Right ventricle myocardium superior (tissue), 1 donor: Measurements from ENCODE around the gene DDOST. TPM values are rescaled to one million over a fixed set of nuclear protein-coding genes. Genes with fewer than 3 reads are reported as not detected.
A peak's percentile ranks its signal among the peaks of the same experiment; 100 is the strongest.

Experiments
- ATAC-seq: fragments of 200-7000 bp; cut with Tn5 transposase; one replicate; pipeline ENCODE4 v1.9.1; 2020; ENCODE audit warnings: mild to moderate bottlenecking; ENCODE audit not compliant: poor library complexity
- DNase-seq: peaks from one replicate; pipeline ENCODE4 v3.0.0-alpha.2; 2020
- intact Hi-C: fragments of 100-400 bp; cut with DNase I; formaldehyde crosslinking; loops from one replicate; pipeline ENCODE4 v1.11.2; 2022
- long read RNA-seq: library from polyadenylated mRNA; unstranded; transcript quantifications from one replicate; pipeline ENCODE4 v2.0.0, GENCODE V29; 2021
- total RNA-seq: library from RNA; stranded (reverse); fragmentation: NEBNext Ultra II Directional; extraction: Animal tissue kit (Norgen Biotek cat#: 25700); gene quantifications from one replicate; pipeline ENCODE4 v1.2.1, GENCODE V29; 2021
- donor health status: DM: no; HTN: yes; CAD: no; lungs with severe emphysema.

The DDOST gene
- 130 TPM for total RNA-seq
- long read RNA-seq, transcript DDOST-202 (11 exons, 2,126 nt): major isoform, 496 of 522 reads
- long read RNA-seq, partial matches to known transcripts: 7 of 522 reads
- long read RNA-seq, other reads (novel, unspliced or antisense): 19 of 522 reads

DNA sequence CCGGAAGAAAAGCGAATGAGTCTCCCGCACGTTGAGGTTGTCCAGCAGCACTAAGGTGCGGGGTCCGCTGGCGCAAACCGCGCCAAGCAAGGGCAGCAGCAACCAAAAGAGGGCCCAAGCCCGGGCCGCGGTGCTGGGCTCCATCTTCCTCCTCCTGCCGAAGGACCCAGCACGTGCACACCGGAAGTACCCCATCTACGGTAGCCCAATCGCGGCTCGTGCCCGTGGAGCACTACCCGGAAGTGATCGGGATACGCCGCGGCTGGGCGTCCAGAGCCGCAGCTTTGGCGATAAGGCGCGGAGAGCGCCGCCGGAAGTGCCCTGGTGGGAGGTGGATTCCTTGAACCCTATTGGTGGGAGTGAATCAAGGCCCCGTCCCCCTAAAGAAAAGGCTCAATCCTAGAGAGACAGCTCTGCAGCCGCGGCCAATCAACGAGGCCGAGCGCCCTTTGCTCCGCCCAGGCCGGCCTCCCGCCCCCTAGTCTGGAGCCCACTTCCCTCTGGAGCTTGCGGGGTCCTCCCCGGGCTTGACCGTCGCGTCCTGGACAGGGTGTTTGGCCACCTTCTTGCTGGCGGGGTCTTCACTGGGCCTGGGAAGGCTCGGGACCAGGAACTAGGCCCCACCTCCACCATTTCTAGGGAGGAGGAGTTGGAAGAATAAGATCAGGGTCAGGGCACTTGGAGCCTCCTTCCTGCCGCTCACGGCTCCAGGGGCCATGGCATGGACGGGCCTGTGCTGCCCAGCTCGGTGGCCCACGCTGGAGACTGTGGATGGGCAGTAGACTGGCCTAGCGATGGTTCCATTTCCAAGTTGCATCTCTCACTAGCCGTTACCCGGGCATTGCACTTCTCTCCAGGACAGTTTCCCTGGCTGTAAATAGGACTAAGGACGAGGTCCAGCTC, at the start of gene DDOST:
Gene DDOST (minus strand): TSS at position 163 of the 903 bp plus-strand sequence. CDS start 19 bp downstream, at position 144.
- ATAC-seq (peak; percentile 96), DNase-seq (peak; percentile 97)
- intact Hi-C loops: no loop called here

DNA sequence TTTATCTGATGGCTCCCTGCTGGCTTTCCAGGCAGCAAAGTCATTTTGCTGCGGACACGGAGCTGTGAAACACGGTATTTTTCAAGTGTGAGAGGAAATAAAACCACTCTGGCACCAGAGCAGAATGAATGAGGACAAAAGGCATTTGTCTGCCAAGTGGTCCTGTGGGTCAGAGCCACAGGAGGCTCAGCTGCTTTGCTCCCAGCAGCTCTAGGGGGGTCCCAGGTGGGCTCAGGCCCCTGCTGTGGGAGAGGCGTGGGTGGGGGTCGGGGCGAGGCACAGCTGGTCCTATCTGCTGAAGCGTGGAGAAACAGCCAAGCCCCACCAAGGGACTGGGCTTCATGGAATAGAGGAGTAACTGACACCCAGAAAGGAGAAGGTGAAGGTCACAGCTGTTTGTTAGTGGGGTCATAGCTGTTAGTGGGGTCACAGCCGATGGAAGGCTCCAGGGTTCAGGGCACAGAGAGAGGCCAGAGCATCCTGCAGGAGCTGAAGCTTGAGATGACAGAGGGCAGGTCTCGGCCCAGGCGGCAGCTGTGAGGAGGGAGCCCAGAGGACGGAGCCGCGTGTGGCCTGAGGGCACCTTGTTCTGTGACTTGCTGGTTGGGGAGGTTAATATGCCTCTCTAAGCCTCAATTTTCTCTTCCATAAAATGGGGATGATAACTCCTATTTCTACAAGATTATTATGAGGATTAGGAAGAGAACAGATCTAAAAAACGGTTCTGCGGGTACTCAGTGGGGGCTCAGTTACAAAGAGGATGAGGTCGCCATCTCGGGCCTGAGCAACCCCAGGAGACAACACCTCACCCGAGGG, 49.5 kb upstream of the DDOST start:
- intact Hi-C loops: no loop called here

DNA sequence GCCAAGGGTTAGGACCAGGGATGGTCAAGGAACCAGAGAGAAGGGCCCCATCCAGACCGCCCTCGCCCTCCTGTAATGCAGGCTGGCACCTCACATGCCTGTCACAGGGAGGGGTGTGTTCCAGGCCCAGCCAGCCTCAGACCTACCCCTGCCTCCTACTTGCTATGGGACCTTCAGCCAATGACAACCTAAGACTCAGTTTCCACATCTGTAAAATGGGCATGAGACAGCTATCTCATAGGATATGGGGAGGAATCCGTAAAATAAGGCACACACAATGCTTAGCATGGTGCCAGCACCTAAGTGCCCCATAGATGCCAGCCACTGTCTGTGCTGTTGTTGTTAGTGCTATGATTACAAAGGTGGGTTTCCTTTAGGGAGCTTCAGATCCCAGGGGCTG, 48.7 kb upstream of the DDOST start:
- ATAC-seq: no peak
- DNase-seq: no peak
- intact Hi-C loops: no loop called here

More for the DNA sequence above, 49.5 kb upstream of the DDOST start:
- DNase-seq (no peak), ATAC-seq (no peak)

DNA sequence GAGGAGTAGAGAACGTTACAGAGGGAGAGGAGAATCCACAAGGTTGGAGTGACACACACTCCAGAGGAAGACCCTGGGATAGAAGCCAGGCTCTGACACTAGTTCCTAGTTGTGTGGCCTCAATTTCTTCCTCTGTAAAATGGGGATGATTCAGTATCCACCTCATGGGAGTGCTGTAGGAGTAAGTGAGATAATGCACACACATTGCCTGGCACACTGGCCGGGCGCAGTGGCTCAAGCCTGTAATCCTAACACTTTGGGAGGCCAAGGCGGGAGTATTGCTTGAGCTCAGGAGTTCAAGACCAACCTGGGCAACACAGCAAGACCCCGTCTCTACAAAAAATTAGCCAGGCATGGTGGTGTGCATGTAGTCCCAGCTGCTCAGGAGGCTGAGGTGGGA, 47.7 kb upstream of the DDOST start:
- DNase-seq (no peak), ATAC-seq (no peak)
- intact Hi-C loops: no loop called here

DNA sequence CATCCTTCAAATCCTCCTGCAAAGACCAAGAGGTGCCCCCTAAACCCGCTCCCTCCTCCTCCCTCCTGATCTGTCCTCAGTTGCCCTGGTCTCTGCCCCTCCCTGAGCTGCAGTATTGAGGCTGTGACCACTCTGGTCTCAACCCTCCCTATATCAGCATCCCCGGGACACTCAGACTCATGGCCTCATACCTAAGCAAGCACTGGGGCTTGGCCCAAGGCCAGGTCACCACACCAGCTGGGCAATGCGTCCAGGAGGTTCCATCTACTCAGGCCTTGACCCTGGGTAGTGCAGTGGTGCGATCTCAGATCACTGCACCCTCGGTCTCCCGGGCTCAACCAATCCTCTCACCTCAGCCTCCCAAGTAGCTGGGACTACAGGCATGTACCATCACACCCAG, 46.9 kb upstream of the DDOST start:
- intact Hi-C loops: no loop called here
- DNase-seq (no peak), ATAC-seq (no peak)

DNA sequence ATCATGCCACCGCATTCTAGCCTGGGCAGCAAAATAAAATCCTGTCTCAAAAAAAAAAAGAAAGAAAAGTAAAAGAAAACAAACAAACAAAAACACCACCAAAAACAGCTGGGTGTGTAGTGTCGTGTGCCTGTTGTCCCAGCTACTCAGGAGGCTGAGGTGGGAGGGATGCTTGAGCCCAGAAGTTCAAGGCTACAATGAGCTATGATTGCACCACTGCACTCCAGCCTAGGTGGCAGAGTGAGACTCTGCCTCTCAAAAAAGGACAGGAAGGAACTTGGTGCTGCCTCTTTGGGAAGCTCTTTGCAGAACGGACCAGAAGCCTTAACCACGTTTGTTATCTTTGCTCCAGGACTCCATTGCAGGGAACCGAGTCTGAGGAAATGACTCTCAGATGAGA, 45.7 kb upstream of the DDOST start:
- no peak for DNase-seq
- ATAC-seq: no peak
- intact Hi-C loops: no loop called here

DNA sequence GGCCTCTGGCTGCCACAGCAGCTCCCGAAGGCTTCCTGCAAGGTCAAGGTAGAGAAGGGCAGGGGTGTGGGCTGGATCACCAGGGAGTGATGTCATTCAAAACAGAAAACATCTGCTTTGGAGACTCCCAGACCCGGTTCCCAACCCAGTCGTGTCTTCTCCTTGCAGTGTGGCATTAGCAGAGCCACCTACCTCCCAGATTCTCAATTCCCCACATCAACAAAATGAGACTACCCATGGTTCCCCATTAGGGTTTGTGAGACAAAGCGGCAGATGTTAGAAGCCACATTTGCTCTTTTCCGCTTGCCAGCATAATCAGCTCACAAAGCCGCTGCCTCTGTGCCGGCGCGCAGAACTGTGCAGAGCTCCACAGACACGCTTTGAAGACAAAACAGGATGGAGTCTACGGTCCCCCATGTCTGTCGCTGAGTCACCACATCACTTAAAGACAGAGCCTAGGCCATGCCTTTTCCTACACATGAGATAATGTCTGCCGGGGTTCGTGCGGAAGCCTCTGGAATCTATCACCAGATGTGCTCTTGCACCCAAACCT, 44.1 kb upstream of the DDOST start:
- ATAC-seq (no peak), DNase-seq (no peak)
- intact Hi-C loops: no loop called here

DNA sequence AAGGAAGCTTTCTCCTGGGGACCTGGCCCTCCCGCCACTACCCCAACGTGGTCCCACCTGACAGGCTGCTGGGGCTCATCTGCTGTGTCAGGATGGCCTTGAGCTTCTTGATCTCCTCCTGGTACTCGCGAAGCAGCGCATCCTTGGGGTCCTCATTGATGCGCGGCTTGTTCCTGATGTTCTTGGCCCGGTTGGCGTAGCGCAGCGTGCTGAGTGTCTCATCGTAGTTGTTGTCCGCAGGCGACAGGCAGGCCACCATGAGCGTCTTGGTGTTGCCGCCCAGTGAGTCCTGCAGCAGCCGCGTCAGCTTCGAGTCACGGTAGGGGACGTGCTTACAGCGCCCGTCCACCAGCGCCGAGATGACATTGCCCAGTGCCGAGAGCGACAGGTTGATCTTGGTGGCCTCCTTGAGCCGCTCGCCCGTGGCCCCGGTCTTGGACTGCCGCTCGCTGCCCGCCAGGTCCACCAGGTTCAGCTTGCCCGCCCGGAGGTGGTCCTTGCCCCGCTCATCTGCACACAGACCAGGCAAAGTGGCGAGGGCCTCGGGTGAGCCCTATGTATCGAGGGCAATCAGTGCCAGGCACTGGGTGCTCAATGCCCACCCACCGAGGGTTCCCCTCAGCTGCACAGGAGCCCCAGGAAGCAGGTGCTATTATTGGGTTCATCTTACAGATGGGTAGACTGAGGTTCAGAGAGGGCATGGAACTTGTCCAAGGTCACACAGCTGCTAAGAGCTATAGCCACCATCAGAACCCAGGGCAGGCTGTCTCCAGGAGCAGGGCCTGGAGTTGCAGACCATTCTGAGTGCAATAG, 43.4 kb upstream of the DDOST start:
- intact Hi-C loops: no loop called here
- no peak for DNase-seq
- no peak for ATAC-seq

DNA sequence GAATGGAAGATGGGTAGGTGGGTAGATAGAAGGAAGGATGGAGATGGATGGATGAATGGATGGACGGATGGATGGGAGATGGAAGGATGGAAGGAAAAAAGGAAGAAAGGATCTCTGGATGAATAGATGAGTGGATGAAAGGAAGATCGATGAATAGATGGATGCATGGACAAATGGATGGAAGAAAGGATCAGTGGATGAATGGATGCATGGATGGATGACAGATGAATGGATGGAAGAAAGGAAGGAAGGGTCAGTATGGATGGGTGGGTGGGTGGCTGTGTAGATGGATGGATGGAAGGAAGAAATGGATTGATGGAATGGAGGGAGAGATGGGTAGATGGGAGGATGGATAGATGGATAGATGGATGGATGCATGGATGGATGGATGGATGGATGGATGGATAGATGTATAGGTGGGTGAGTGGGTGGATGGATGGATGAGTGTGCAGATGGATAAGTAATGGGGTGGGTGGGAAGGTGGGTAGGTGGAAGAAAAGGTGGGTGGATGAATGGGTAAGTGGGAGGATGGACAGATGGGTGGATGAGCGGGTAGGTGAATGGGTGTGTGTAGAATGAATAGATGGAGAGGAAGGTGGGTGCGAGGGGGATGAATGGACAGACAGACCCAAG, 42.1 kb upstream of the DDOST start:
- DNase-seq (no peak), ATAC-seq (no peak)
- intact Hi-C loops: no loop called here

DNA sequence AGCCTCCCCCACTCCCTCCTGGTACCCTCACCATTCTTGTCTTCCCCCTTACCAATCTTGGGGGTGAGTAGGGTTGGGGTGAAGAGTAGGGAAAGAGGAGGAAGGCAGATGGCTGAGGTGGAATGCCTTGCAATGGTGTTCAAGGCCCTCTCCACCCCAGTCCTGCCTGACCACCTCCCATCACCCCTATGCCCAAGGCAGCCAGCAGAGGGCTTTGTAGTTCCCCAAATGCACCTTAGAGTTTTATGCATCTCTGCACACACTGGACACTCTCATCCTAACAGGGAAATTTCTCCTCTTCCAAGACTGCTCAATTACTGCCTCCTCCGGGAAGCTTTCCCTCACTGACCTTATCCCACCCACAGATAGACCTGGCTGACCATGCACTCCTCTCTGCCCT, 41.2 kb upstream of the DDOST start:
- DNase-seq (no peak), ATAC-seq (no peak)
- intact Hi-C loops: no loop called here

DNA sequence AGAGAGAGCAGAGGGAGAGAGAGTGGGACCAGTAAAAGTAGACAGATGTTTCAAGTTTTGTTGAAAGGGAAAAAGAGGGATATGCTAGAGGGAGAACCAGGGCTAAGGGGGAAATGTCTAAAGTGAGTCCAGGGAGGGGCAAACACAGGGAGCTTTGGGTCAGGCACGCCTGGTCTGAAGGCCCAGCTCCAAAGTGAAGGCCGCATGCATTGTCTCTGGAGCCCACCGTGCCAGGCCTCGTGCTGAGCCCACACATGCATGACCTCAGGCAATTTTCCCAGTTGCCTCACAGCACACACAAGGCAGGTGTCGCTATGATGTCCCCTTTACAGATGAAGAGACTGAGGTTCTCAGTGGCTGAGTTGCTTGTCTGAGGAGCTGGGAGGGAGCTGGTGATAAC, 40.7 kb upstream of the DDOST start:
- intact Hi-C loops: no loop called here
- ATAC-seq (no peak), DNase-seq (no peak)

DNA sequence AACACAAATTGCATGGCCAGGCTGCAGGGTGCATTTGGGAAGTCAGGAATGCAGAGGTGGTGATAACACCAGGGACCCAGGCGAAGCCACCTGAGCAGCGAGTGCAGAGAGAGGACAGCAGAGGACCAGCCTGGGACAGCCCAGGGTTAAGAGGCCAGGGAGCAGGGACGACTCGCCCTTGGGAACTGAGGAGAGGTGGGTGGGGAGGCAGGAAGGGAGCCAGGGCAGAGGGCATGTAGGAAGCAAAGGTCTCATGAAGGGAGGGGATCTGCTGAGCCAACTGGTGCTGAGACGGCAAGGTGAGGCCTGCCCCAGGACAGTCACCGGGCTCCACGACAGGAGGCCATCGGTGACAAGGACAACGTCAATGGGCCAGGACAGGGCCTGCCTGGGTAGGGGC, 40.3 kb upstream of the DDOST start:
- intact Hi-C loops: no loop called here
- ATAC-seq: no peak

DNA sequence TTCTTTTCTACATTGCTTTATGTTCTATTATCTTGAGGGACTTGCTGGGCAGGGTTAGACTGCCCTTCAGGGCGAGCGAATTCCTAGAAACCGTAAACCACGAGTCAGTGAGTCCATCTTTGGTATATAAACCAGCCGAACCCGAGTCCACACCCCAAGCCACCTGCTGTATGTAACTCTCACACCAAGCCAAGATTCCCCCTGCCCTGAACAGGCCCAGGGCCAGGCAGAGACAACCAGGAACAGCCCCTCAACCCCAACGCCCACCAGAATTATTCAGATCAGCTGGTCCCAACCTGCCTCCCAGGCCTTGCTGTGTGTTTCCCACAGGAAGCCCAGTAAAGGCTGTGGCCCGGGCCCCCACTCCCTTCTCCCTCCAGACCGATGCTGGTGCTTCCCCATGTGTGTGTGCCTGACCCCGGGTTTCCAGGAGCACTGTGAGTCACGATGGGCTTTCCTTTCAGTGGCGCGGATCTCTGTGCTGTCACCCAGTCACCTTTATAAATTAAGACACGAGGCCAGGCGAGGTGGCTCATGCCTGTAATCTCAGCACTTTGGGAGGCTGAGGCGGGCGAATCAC, 39.6 kb upstream of the DDOST start:
- DNase-seq (no peak), ATAC-seq (no peak)
- intact Hi-C loops: no loop called here

More for the DNA sequence above, 40.3 kb upstream of the DDOST start:
- no peak for DNase-seq

DNA sequence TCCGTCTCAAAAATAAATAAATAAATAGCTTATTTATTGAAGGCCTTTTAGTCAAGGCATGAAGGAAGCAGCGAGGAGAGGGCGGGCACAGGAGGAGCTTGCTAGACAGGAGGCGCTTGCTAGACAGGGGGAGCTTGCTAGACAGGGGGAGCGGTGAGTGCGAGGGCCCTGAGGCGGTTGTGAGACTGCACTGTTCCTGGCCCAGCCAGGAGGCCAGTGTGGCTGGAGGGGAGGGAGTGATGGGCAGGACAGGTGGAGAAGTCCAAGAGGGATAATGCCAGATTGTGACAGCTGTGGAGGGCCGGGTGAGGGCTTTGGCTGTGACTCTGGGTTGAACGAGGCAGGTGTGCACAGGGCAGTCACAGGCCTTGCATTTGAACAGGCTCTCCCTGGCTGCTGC, 38.4 kb upstream of the DDOST start:
- ATAC-seq: no peak
- intact Hi-C loops: no loop called here
- no peak for DNase-seq

DNA sequence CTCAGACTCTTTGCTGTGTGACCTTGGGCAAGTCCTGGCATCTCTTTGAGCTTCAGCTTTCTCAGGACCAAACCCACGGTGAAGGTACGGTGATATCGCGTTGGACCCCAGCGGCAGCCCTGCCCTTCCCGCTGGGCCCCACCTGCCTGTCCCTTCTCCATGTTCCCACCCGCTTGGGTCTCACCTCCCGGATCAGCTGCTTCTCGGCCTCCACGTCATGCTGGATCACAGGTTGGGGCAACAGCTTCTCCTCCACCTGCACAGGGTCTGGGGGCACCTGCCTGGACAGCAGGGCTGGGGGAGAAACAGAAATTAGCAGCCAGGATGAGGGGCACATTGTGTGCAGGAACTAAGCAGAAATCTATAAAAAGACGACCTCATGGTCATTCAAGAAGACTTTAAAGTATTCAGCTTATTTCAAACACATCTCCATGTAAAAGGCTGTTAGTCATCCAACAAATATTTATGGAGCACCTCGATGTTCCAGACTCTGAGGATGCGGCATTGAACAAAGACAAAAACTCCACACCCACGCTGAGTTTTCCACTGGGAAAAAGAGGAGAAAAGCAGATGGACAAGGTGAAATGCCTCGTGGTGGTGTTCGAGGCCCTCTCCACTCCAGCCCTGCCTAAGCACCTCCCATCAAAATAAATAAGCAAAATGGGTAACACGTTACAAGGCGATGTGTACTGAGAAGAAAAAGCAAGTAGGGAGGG, 37.2 kb upstream of the DDOST start:
- no peak for DNase-seq

DNA sequence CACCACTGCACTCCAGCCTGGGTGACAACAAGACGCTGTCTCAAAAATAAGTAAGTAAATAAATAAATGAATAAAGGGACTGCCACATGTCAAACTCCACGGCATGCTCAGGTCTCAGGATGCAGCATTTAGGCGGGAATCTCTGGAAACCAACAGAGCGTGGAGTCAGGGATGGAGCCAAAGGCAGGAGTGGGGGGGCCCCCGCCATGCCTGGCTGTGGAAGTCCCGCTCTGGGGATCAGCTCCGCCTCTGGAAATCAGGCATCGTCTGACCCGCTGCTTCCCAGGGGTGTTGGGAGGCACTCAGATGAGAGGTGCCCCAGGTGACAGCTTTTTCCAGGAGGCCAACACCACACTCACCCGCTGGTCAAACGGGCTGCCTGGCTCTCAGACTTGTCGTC, 36.4 kb upstream of the DDOST start:
- intact Hi-C loops: loop anchor here (2.0 kb wide), 1 partner anchor 497 kb away; no protein-coding TSS in a partner anchor
- ATAC-seq (no peak), DNase-seq (no peak)

More for the DNA sequence above, 37.2 kb upstream of the DDOST start:
- no peak for ATAC-seq
- intact Hi-C loops: no loop called here
